Activated CD8-positive, alpha-beta memory T cell treated with anti-CD3 and anti-CD28 coated beads for 48 hours (primary cell): ENCODE measurements around the gene HOXA13.

Source experiments
- DNase-seq, 3 experiments: peaks; one replicate each; pipeline ENCODE4 v3.0.0-alpha.2; 2020; ENCODE audit warnings: low read depth in 2 of 3, low spot score in 2 of 3

The HOXA13 gene

GRCh38 chr7:27182861-27183681, 16.8 kb downstream of the HOXA13 start:
- DNase-seq = peak in 1 of 3 experiments; percentile 1

DNA sequence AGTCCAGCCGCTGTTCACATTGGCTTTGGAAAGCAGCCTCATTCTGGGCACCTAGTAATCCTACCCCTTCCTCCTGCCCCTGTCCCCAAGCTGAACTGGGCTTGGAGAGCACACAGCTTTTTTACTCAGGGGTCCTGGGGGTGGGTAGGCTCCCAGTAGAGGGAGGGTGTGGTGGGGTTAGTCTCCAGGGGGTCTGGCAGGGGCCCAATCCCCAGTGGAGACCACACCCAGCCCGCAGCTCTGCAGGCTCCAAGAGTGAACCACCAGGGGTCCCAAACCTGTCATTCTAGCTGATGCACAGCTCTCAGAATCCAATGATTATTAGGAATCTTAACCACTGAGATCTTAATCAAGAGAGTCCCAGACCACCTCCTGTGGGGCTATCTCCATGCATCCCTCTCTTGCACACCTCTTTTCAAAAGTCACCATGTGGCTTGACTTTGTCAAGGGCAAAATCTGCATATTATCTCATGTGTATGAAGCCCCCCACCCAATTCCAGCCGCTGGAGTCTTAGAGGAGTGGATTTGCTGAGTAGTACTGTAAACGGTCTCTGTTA, 17.5 kb downstream of the HOXA13 start:
- no peak for DNase-seq

DNA sequence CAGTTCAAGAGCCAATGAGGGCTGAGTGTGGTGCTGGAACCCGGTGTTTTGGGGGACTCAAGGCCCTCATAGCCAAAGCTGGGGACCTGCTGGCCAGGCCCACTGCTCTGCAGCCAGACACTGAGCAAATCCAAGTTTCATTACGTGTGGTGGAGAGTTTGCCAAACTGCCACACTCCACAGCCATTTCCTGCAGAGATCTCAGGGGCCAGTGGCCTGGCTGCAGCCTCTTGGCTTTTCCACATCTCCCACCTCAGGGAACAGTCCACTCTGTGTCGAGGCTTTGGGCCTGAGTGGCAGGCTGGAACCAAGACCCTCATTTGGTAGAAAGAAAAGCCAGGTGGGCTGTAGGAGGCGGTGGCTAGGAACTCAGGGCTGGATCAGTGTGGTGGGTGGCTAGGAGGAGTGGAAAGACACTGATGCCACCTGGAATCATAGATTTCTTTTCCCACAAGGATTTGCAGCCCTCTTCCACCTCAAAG, 18.1 kb downstream of the HOXA13 start:
- no peak for DNase-seq

DNA sequence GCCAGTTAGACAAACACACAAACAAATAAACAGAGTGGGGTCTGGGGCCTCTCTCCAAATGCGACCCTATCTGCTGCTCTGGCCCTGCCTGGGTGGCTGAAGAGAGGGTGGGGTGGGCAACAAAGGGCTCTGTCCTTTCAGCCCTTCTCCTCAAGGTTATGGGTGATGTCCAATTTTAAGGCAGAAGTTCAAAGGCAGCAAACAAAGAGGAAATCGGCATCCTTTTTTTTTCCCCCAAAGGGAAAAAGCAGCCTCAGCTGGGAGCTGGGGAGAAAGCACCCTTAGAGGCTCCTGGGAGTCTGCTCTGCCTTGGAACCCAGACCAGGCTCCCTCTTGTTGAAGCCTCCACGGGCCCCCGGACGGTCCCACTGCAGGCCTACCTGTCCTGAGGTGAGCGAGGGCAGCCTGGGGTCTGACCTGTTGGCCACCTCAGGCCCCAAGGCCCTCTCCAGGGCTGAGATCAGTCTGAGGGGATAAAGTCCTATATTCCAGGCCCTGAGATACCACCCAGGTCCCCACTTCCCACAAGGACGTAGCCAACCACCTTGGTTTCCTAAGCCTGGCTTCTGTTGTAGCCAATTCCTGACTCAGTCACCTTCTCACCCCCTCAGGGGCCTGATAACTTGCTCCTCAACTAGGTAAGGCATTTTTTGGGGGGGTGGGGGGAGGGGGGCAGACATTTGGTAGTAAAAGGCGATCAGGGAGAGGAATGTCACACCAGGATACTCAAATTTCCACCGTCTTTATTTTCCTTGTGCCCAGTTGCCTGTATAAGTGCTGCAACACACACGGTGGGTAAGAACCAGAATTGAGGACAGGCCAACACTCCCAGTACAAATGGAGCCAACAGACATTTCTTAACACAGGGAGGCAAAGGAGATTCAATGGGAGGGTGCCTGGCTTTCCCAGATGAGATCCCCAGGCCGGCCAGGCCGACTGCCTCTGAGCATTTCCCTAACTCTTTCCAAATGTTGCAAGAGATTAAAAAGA, 19.2 kb downstream of the HOXA13 start:
- no peak for DNase-seq

DNA sequence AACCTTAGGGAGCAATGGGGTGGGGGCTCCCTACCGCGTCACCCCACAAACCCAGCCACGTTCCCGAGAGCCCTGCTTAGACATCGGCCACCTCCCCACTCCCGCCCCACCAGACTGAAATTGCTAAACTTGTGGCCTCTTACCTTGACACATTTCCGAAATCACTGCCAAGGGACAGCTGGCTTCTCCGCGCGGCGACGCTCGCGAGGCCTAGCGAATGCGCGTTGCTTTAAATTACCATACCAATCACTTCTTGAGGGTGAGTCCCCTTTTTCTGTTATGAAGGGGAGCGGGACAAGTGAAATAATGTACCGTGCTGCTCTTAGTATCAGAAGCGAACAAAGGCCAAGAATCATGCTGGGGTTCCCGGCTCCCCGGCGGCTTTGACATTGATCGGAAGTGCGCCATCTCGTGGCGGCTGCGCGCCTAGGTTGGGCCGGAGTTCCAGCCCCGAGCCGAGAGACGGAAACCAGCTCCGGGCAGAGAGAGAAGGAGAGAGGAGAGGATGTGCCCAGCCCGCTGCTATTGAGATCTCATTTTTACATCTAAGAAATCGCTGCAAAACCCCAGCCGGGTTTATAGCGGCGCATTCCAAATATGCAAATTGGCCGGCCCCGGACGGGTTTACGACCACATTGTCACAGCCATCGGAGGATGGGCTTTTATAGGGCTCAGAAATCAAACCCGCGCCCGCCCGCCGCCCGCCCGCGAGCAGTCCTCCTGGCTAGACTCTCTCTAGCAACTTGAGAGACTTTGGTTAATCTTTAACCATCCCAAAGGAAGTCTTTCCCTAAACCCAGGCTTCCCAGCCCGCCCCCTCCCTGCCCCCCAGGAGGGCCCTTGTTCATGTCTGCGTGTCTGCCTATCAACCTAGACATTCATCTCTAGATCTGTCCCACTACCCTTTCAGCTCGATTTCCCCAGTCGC, 20.1 kb downstream of the HOXA13 start:
- DNase-seq = peak in 1 of 3 experiments; percentile 69

- DNase-seq = no peak
These were observed 20.9 kb downstream of the HOXA13 start for GRCh38 chr7:27179030-27179429.

DNA sequence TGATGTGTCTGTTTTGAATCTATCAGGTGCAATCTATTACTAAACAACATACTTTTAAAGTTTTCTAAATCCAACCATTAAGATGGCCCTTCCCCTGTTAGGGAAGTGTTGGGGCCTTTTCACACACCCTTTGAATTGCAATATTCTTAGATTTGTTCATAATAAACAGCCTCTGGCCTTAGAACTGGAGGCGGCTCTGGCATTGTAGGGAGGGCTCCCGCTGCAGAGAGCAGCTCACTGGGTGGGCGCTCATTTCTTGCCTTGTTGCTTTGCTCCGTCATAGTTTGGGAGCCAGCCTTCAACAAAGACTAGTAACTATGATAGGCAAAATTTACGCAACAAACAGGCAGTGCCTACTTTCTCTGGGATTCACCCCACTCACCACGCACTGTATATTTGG, 21.5 kb downstream of the HOXA13 start:
- no peak for DNase-seq

- no peak for DNase-seq
These were observed 22.0 kb downstream of the HOXA13 start for GRCh38 chr7:27177795-27178320.

GRCh38 chr7:27176962-27177794, 22.7 kb downstream of the HOXA13 start:
- no peak for DNase-seq

DNA sequence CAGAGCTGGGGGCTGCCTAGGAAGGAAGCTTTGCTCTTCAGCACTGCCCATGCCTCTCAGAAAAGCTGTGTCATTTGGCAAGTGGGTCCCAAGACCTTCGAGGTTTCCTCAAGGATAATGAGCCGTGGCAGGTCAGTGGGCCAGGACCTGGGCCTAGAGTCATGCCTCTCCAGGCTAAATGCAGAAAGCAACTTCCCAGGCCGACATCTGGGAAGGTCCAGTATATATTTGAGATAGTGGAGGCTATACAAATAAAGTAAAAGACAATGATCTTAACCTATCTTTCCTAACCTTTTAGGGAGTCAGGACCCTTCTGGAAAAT, 23.4 kb downstream of the HOXA13 start:
- DNase-seq = no peak

DNA sequence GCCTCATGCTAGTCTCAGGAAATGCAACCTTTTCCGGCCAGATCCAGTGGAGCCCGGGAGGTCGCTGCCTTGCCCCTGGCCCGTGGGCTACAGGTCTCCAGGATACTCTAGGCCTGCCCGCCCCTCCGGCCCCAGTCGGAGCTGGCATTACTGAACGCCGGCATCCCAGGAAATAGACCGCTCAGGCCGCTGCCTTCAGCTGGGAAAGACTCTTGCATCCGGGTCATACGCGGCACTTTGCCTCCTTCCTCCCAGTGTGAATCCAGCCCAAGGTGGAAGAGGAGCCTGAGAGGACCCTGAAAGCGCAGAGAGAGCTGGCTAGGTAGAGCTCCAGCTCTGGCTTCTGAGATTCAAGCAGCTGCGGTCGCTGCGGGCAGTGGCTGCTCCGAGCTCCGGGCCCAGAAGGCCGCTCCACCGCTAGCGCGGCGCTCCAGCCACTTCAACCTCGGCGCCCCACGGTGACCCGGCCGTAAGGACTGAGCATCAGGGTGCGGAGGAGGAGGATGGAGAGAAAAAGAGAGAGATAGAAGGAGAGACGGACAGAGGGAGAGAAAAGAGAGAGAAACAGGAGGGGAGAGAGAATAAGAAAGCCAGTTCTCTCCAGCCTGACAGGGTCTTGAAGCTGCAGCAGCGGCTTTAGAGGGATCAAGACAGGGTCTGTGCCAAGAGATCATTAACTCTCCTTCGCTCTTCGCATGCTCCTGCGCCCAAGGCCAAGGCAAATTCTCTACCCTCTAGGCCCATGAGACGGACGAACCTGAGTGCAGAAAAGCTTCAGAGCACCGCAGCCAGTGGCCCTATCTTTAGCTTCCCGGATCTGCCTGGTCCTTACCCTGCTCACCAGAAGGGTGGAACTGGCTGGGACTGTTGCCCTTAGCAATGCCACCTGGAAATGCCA, 24.0 kb downstream of the HOXA13 start:
- no peak for DNase-seq

- no peak for DNase-seq
These were observed 24.8 kb downstream of the HOXA13 start for GRCh38 chr7:27174874-27175625.

DNA sequence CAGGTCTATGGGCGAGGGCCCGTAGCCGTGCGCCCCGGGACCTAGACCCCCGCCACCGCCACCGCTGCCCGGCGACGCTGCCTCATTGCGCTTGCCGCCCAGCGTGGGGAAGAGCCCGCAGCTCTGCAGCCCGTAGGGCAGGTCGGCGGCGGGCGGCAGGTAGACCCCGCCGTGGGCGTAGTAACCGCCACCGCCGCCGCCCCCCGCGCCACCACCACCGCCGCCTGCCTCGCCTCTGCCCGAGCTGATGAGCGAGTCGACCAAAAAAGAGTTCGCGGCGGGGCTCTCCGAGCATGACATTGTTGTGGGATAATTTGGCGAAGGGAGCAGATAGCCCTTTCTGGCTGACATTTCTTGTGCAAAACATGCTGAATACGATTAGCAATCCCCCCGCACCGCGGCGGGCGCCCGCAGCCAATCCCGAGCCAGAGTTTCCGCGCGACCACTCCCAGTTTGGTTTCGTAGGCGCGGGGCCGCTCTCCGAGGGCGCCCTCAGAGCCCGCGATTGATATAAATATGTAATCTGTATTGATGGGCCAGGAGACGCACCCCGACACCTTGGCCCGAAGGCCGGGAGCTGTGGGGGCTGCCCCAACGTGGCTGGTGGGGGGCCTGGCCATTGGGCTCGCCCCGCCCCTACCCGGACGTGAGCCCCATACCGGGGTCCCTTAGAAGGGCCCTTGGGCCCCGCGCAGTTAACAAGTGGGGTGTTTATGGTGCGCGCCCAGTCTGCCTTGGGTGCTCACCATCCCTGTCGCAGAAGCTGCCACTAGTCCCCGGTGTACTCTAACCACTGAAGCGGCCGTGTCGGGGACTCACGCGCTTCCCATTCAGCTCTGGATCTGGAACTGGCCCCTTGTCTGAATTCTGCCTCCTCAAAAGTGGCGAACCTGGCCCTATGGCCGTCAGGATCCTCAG, 25.7 kb downstream of the HOXA13 start, which contains the start of gene HOXA10:
HOXA10 (minus strand) TSS at position 365 of the 918 bp plus-strand sequence; CDS start at position 351, 14 bp downstream.
- DNase-seq = peak in 1 of 3 experiments; percentile 0

- no peak for DNase-seq
These were observed 26.4 kb downstream of the HOXA13 start for GRCh38 chr7:27173511-27173955.

DNA sequence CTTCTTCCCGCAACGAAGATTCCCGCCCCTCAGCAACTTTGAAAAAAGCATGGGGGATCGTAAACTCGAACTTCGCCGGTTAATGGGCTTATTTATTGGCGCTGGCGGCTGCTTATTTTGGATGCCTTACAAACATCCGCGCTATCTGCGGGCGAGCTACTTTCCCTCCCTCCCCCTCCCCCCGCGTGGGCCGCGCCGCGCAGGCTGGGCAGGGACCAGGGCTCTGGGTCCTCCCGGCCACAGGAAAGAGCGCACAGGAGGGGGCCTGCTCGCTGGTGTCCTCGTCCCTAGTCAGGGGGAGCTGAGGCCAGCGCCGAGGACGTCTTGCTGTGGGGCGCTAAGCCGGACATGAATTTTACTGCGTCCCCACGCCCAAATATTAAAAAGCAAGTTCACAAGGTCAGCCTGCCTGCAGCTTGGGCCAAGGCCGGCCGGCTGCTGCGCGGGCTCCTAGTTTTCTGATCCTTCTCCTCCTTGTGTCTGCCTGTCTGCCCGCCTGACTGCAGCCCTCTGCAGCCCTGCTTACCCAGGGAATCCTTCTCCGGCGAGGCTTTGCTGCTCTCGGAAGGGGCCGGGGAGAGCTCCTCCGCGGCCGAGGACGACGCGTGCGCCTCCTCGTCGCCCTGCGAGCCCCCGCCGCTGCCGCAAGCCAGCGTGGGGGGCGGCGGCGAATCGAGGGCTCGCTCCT, 26.9 kb downstream of the HOXA13 start:
- DNase-seq = no peak

GRCh38 chr7:27172315-27172774, 27.5 kb downstream of the HOXA13 start:
- peak in 1 of 3 experiments; percentile 2 for DNase-seq
